ENCODE results near the gene C2CD5. TPM values are rescaled to one million over a fixed set of nuclear protein-coding genes. Genes with fewer than 3 reads are reported as not detected.

C2CD5 gene
- total and polyA plus RNA-seq, 2 donors (not counting 1 experiment from before 2014, with no cell fraction given): 26.6 to 37.7 TPM

GRCh38 chr12:22409377-22410164 is 134.8 kb downstream of the C2CD5 start:
- Histone ChIP-seq H3K27ac (ENCODE audit: insufficient read depth, low read length) (no peak overlapping the region), H3K4me2 (ENCODE audit: extremely low read depth, insufficient read depth, low read length) (no peak overlapping the region), H4K20me1 (ENCODE audit: control insufficient read depth, extremely low read depth, insufficient read depth, low read length) (no peaks in the 10 kb centered on the region), H3K27me3 (ENCODE audit: control insufficient read depth, insufficient read depth, low read length) (no peaks in the 10 kb centered on the region), H3K4me3 (replicated peaks in 1 of 4; ENCODE audit: control extremely low read depth in 1 of 4, insufficient read depth in 1 of 4, low read depth in 3 of 4, low read length in 4 of 4) (no peak overlapping the region), H3K9me3 (ENCODE audit: control insufficient read depth, insufficient read depth, low read depth, low read length) (no peaks in the 10 kb centered on the region), H3K36me3 (ENCODE audit: control insufficient read depth, insufficient read depth, low read length) (no peaks in the 10 kb centered on the region), H2AFZ (ENCODE audit: low read length) (no peak overlapping the region), H3K9ac (ENCODE audit: insufficient read depth, low read length) (no peak overlapping the region), H3K79me2 (ENCODE audit: control insufficient read depth, insufficient read depth, low read length) (no peaks in the 10 kb centered on the region), H3K4me1 (ENCODE audit: control insufficient read depth, extremely low read depth, insufficient read depth, low read length) (no peaks in the 10 kb centered on the region)
- no peak for TF ChIP-seq CTCF (conservative IDR thresholded peaks at IDR 0.05 in 1 of 2, IDR thresholded peaks at IDR 0.05 in 1 of 2; ENCODE audit: low read depth in 1 of 2, low read length in 2 of 2)
- TF ChIP-seq EZH2 (IDR thresholded peaks at IDR 0.05; ENCODE audit: low read length, missing control alignments): no peak
- no peak for DNase-seq (ENCODE audit: low read depth in 2 of 2)

GRCh38 chr12:22408610-22409376 is 135.5 kb downstream of the C2CD5 start:
- H3K9me3 ChIP-seq (ENCODE audit: control insufficient read depth, insufficient read depth, low read depth, low read length): no peaks in the 10 kb centered on the region
- no peaks in the 10 kb centered on the region for H4K20me1 ChIP-seq (ENCODE audit: control insufficient read depth, extremely low read depth, insufficient read depth, low read length)
- no peaks in the 10 kb centered on the region for H3K4me1 ChIP-seq (ENCODE audit: control insufficient read depth, extremely low read depth, insufficient read depth, low read length)
- H2AFZ ChIP-seq (ENCODE audit: low read length): no peak overlapping the region
- no peak for TF ChIP-seq EZH2 (IDR thresholded peaks at IDR 0.05; ENCODE audit: low read length, missing control alignments)
- TF ChIP-seq CTCF (conservative IDR thresholded peaks at IDR 0.05 in 1 of 2, IDR thresholded peaks at IDR 0.05 in 1 of 2; ENCODE audit: low read depth in 1 of 2, low read length in 2 of 2): no peak
- no peak overlapping the region for H3K4me3 ChIP-seq (replicated peaks in 1 of 4; ENCODE audit: control extremely low read depth in 1 of 4, insufficient read depth in 1 of 4, low read depth in 3 of 4, low read length in 4 of 4)
- H3K79me2 ChIP-seq (ENCODE audit: control insufficient read depth, insufficient read depth, low read length): no peaks in the 10 kb centered on the region
- H3K9ac ChIP-seq (ENCODE audit: insufficient read depth, low read length): no peak overlapping the region
- H3K27me3 ChIP-seq (ENCODE audit: control insufficient read depth, insufficient read depth, low read length): no peaks in the 10 kb centered on the region
- H3K36me3 ChIP-seq (ENCODE audit: control insufficient read depth, insufficient read depth, low read length): no peaks in the 10 kb centered on the region
- no peak for DNase-seq (ENCODE audit: low read depth in 2 of 2)
- no peak overlapping the region for H3K27ac ChIP-seq (ENCODE audit: insufficient read depth, low read length)
- H3K4me2 ChIP-seq (ENCODE audit: extremely low read depth, insufficient read depth, low read length): no peak overlapping the region

GRCh38 chr12:22407397-22407796 is 136.9 kb downstream of the C2CD5 start:
- H2AFZ ChIP-seq (ENCODE audit: low read length): no peak overlapping the region

More at GRCh38 chr12:22407397-22407796, 136.9 kb downstream of the C2CD5 start:
- no peaks in the 10 kb centered on the region for H3K9me3 ChIP-seq (ENCODE audit: control insufficient read depth, insufficient read depth, low read depth, low read length)
- H3K4me3 ChIP-seq (replicated peaks in 1 of 4; ENCODE audit: control extremely low read depth in 1 of 4, insufficient read depth in 1 of 4, low read depth in 3 of 4, low read length in 4 of 4): no peak overlapping the region
- H3K4me1 ChIP-seq (ENCODE audit: control insufficient read depth, extremely low read depth, insufficient read depth, low read length): no peaks in the 10 kb centered on the region
- H3K4me2 ChIP-seq (ENCODE audit: extremely low read depth, insufficient read depth, low read length): no peak overlapping the region
- no peak overlapping the region for H3K9ac ChIP-seq (ENCODE audit: insufficient read depth, low read length)
- no peak for TF ChIP-seq CTCF (conservative IDR thresholded peaks at IDR 0.05 in 1 of 2, IDR thresholded peaks at IDR 0.05 in 1 of 2; ENCODE audit: low read depth in 1 of 2, low read length in 2 of 2)
- TF ChIP-seq EZH2 (IDR thresholded peaks at IDR 0.05; ENCODE audit: low read length, missing control alignments): no peak
- no peak for DNase-seq (ENCODE audit: low read depth in 2 of 2)
- H4K20me1 ChIP-seq (ENCODE audit: control insufficient read depth, extremely low read depth, insufficient read depth, low read length): no peaks in the 10 kb centered on the region
- no peak overlapping the region for H3K27ac ChIP-seq (ENCODE audit: insufficient read depth, low read length)
- H3K36me3 ChIP-seq (ENCODE audit: control insufficient read depth, insufficient read depth, low read length): no peaks in the 10 kb centered on the region
- H3K79me2 ChIP-seq (ENCODE audit: control insufficient read depth, insufficient read depth, low read length): no peaks in the 10 kb centered on the region
- H3K27me3 ChIP-seq (ENCODE audit: control insufficient read depth, insufficient read depth, low read length): no peaks in the 10 kb centered on the region
